ENCODE results near the gene SYPL1. TPM values are rescaled to one million over a fixed set of nuclear protein-coding genes. Genes with fewer than 3 reads are reported as not detected.

The SYPL1 gene
- total and polyA plus RNA-seq, 2 donors (not counting 1 experiment from before 2014, with no cell fraction given): 58.5 to 130 TPM

DNA sequence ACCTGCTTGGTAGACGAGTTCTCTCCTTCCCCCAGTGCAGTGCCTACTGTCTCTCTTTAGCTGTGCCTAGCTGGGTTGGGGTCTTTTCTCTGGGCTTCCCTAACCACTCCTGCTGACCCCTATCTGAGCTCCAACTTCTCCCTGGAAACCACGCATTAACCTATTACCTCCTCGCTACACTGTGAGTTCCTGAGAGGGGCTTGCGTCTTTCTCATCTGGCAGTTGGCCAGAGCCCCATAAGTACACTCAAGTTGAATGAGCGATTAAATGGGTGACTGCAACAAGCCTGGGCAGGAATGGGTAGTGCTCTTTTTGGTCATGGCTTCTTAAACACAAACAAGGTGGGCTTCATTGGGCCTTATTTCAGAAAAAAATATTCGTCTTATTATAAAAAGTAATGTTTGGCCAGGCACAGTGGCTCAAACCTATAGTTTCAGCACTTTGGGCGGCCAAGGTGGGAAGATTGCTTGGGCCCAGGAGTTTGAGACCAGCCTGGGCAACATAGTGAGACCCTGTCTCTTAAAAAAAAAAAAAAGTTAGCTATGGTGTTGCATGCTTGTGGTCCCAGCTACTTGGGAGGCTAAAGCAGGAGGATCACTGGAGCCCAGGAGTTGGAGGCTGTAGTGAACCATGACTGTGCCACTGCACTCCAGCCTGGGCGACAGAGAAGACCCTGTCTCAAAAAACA is 41.4 kb downstream of the SYPL1 start:
- Mint-ChIP-seq H3K4me3 (peak overlapping the region; percentile 85), H3K27ac (peak overlapping the region; percentile 99), H3K4me1 (peaks cover 91% of the 10 kb centered on the region), H3K27me3 (no peaks in the 10 kb centered on the region), H3K9me3 (ENCODE audit: insufficient read depth) (no peaks in the 10 kb centered on the region)
- POLR2A ChIA-PET: interaction anchor here (1.8 to 6.2 kb wide), 5 partner anchors 11 to 40 kb away, joined by 6 to 148 read pairs (median 9); partner anchors contain the start of gene SYPL1
- Histone ChIP-seq H4K20me1 (ENCODE audit: control insufficient read depth, insufficient read depth, low read length, poor library complexity, severe bottlenecking) (no peaks in the 10 kb centered on the region), H2AFZ (ENCODE audit: insufficient read depth, low read depth, low read length, poor library complexity, severe bottlenecking) (peak overlapping the region; percentile 39), H3K4me3 (ENCODE audit: control extremely low read depth in 1 of 5, extremely low read depth in 1 of 5, insufficient read depth in 1 of 5, low read depth in 2 of 5, low read length in 4 of 5) (peak overlapping the region in 4 of 5 experiments; percentile 33 to 66 (median 45)), H3K36me3 (replicated peaks in 1 of 2; ENCODE audit: control extremely low read depth in 1 of 2, control insufficient read depth in 1 of 2, extremely low read depth in 1 of 2, insufficient read depth in 2 of 2, low read length in 1 of 2) (no peaks in the 10 kb centered on the region), H3K4me2 (replicated peaks; ENCODE audit: low read depth, low read length, poor library complexity, severe bottlenecking) (peak overlapping the region; percentile 77), H3K9me3 (ENCODE audit: control extremely low read depth in 1 of 3, control insufficient read depth in 2 of 3, insufficient read depth in 1 of 3, low read length in 2 of 3) (no peaks in the 10 kb centered on the region), H3K27me3 (replicated peaks in 1 of 4; ENCODE audit: control extremely low read depth in 1 of 4, control insufficient read depth in 3 of 4, insufficient read depth in 4 of 4, low read length in 3 of 4) (no peaks in the 10 kb centered on the region), H3K4me1 (ENCODE audit: control insufficient read depth in 2 of 2, insufficient read depth in 2 of 2, low read length in 2 of 2) (peaks cover 90 to 100% of the 10 kb centered on the region in 2 donors), H3K9ac (ENCODE audit: low read length) (peak overlapping the region; percentile 58), H3K27ac (ENCODE audit: low read length in 2 of 2) (peak overlapping the region; percentile 95 to 97), H3K79me2 (ENCODE audit: control insufficient read depth, insufficient read depth, low read length) (peaks cover 7% of the 10 kb centered on the region)
- 51% methylated on average over 4 of the region's 8 CpGs for WGBS (ENCODE audit: insufficient coverage)
- CTCF ChIA-PET: interaction anchor here (1.3 to 7.5 kb wide), 8 partner anchors 10 to 84 kb away, joined by 3 to 147 read pairs (median 54); partner anchors contain the start of gene SYPL1
- no peak for TF ChIP-seq EZH2 (IDR thresholded peaks at IDR 0.05; ENCODE audit: borderline replicate concordance, insufficient read depth, low read depth, low read length, poor library complexity, severe bottlenecking)
- TF ChIP-seq, protein P1, sequence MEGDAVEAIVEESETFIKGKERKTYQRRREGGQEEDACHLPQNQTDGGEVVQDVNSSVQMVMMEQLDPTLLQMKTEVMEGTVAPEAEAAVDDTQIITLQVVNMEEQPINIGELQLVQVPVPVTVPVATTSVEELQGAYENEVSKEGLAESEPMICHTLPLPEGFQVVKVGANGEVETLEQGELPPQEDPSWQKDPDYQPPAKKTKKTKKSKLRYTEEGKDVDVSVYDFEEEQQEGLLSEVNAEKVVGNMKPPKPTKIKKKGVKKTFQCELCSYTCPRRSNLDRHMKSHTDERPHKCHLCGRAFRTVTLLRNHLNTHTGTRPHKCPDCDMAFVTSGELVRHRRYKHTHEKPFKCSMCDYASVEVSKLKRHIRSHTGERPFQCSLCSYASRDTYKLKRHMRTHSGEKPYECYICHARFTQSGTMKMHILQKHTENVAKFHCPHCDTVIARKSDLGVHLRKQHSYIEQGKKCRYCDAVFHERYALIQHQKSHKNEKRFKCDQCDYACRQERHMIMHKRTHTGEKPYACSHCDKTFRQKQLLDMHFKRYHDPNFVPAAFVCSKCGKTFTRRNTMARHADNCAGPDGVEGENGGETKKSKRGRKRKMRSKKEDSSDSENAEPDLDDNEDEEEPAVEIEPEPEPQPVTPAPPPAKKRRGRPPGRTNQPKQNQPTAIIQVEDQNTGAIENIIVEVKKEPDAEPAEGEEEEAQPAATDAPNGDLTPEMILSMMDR (IDR thresholded peaks at IDR 0.05): no peak
- intact Hi-C loops (cut with micrococcal nuclease): loop anchor here (1.0 to 10.0 kb wide), 6 partner anchors 12 to 1126 kb away; partner anchors contain the start of genes NAMPT and SYPL1
- DNase-seq (no peak), ATAC-seq (ENCODE audit: low read depth) (no peak)

DNA sequence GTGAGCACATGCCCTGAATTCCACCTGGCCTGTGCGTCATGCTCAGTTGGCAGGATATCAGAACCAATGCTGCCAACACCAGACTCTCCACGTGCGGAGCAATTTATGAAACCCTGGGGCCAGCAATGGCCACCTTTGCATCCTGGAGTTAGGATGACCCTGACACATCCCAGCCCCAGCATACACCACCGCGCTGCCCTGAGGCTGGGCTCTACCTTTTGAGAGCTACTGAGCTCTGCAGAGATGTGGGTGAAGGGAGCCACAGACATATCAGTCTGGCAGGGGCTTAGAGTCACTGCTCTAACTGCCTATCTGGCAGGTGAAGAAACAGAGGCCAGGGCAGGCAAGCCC is 41.9 kb downstream of the SYPL1 start:
- 98% methylated on average over 4 of the region's 5 CpGs for WGBS (ENCODE audit: insufficient coverage)
- no peaks in the 10 kb centered on the region for H4K20me1 ChIP-seq (ENCODE audit: control insufficient read depth, insufficient read depth, low read length, poor library complexity, severe bottlenecking)
- H3K9ac ChIP-seq (ENCODE audit: low read length): no peak overlapping the region
- TF ChIP-seq, protein P1 (IDR thresholded peaks at IDR 0.05): no peak
- no peak for TF ChIP-seq EZH2 (IDR thresholded peaks at IDR 0.05; ENCODE audit: borderline replicate concordance, insufficient read depth, low read depth, low read length, poor library complexity, severe bottlenecking)
- H3K79me2 ChIP-seq (ENCODE audit: control insufficient read depth, insufficient read depth, low read length): peaks cover 12% of the 10 kb centered on the region
- no peaks in the 10 kb centered on the region for H3K36me3 ChIP-seq (replicated peaks in 1 of 2; ENCODE audit: control extremely low read depth in 1 of 2, control insufficient read depth in 1 of 2, extremely low read depth in 1 of 2, insufficient read depth in 2 of 2, low read length in 1 of 2)
- ChIA-PET CTCF (interaction anchor here (5.5 to 7.5 kb wide), 6 partner anchors 9 to 84 kb away, joined by 44 to 147 read pairs (median 60); partner anchors contain the start of gene SYPL1), POLR2A (interaction anchor here (1.3 to 6.2 kb wide), 4 partner anchors 10 to 41 kb away, joined by 5 to 148 read pairs (median 30); partner anchors contain the start of gene SYPL1)
- H2AFZ ChIP-seq (ENCODE audit: insufficient read depth, low read depth, low read length, poor library complexity, severe bottlenecking): peak overlapping the region; percentile 39
- ATAC-seq (ENCODE audit: low read depth) (no peak), DNase-seq (no peak)
- peak overlapping the region; percentile 77 for H3K4me2 ChIP-seq (replicated peaks; ENCODE audit: low read depth, low read length, poor library complexity, severe bottlenecking)
- intact Hi-C loops (cut with micrococcal nuclease): loop anchor here (2.0 to 10.0 kb wide), 3 partner anchors 82 to 1125 kb away; partner anchors contain the start of gene NAMPT
- Mint-ChIP-seq H3K9me3 (ENCODE audit: insufficient read depth) (no peaks in the 10 kb centered on the region), H3K27ac (peak overlapping the region; percentile 99), H3K4me3 (peak overlapping the region; percentile 85), H3K27me3 (no peaks in the 10 kb centered on the region), H3K4me1 (peaks cover 90% of the 10 kb centered on the region)
- peaks cover 90 to 100% of the 10 kb centered on the region in 2 donors for H3K4me1 ChIP-seq (ENCODE audit: control insufficient read depth in 2 of 2, insufficient read depth in 2 of 2, low read length in 2 of 2)
- peak overlapping the region; percentile 95 to 97 for H3K27ac ChIP-seq (ENCODE audit: low read length in 2 of 2)
- no peaks in the 10 kb centered on the region for H3K27me3 ChIP-seq (replicated peaks in 1 of 4; ENCODE audit: control extremely low read depth in 1 of 4, control insufficient read depth in 3 of 4, insufficient read depth in 4 of 4, low read length in 3 of 4)
- H3K4me3 ChIP-seq (ENCODE audit: control extremely low read depth in 1 of 5, extremely low read depth in 1 of 5, insufficient read depth in 1 of 5, low read depth in 2 of 5, low read length in 4 of 5): peak overlapping the region in 1 of 5 experiments; percentile 22
- H3K9me3 ChIP-seq (ENCODE audit: control extremely low read depth in 1 of 3, control insufficient read depth in 2 of 3, insufficient read depth in 1 of 3, low read length in 2 of 3): no peaks in the 10 kb centered on the region

All from B cell (primary cell).